Measurements from ENCODE around the gene ST6GAL1.

- TF ChIP-seq CTCF (IDR thresholded peaks at IDR 0.05) (no peak), POLR2A (IDR thresholded peaks at IDR 0.05) (no peak)
Measured at GRCh38 chr3:186990277-186990676, 60.0 kb downstream of the ST6GAL1 start.
